Stimulated activated CD8-positive, alpha-beta memory T cell treated with anti-CD3 and anti-CD28 coated beads, Interleukin-15, amount 100 ng/mL, for 48 hours (primary cell): ENCODE data around the gene TBXAS1.

ENCODE experiments used
- DNase-seq, 2 donors: peaks; one replicate each; pipeline ENCODE4 v3.0.0-alpha.2; 2020; ENCODE audit warnings: low read depth in 2 of 2

Gene TBXAS1

GRCh38 chr7:140004672-140005071, 175.6 kb downstream of the TBXAS1 start:
- DNase-seq: no peak

GRCh38 chr7:140005341-140005740, 176.3 kb downstream of the TBXAS1 start:
- no peak for DNase-seq

DNA sequence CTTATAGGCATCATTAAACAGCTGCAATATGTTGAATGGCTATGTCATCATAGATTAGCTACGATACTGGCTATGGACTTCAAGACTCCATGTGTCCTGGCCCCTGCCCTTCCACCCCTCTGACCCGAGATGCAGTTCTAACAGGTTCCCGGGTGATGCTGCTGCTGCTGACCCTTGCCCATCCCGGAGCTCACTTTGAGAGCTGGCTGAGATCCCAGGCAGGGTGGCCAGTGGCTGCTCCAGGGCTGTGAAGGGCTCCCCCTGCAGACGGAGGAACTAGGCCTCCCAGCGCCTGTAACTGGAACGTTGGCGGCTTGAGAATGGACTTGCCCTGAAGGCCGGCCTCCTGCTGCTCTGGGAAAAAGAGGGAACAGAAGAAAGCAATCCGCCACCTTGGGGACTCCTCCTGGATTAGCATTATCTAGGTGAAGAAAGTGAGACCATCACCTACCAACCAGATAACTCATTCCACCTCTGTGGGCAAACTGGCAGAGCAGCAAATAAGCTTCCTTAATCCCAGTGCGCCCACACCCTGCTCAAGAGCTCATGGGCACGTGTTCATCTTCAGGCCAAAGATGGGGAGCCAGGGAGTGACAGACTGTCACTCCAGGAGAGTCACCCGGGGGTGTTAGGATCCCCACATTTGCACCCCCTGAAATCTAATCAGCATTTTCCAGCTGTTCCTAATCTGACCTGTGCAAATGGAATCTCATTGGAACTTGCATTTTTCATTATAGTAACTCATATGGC, 176.9 kb downstream of the TBXAS1 start:
- DNase-seq: no peak

- DNase-seq: no peak
Measured at GRCh38 chr7:140006600-140006999, 177.5 kb downstream of the TBXAS1 start.

GRCh38 chr7:140007051-140007690, 178.1 kb downstream of the TBXAS1 start:
- DNase-seq: no peak

GRCh38 chr7:140008755-140009610, 179.9 kb downstream of the TBXAS1 start:
- DNase-seq: no peak

- DNase-seq: no peak
Measured at GRCh38 chr7:140009735-140010134, 180.7 kb downstream of the TBXAS1 start.

GRCh38 chr7:140010194-140010895, 181.3 kb downstream of the TBXAS1 start:
- DNase-seq: no peak

- DNase-seq: no peak
Measured at GRCh38 chr7:140013676-140014075, 184.6 kb downstream of the TBXAS1 start.

DNA sequence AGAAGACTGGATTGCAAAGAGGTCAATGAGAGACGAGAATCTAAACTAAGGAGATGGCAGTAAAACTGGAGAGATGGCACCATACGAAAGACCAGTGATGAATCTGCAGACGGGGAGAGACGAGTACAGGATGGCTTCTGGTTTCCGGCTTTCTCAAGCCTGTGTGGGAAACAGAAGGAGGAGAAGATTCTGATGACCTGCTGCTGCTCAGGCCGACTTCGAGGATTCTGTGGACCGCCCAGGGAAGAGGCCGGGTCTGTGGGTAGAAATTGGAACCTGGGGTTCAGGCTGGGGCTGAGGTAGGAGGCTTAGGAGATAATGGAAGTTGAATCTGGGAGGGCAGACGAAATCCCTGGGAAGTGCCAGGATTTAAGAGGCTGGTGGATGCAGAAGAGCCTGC, 185.1 kb downstream of the TBXAS1 start:
- DNase-seq: no peak

DNA sequence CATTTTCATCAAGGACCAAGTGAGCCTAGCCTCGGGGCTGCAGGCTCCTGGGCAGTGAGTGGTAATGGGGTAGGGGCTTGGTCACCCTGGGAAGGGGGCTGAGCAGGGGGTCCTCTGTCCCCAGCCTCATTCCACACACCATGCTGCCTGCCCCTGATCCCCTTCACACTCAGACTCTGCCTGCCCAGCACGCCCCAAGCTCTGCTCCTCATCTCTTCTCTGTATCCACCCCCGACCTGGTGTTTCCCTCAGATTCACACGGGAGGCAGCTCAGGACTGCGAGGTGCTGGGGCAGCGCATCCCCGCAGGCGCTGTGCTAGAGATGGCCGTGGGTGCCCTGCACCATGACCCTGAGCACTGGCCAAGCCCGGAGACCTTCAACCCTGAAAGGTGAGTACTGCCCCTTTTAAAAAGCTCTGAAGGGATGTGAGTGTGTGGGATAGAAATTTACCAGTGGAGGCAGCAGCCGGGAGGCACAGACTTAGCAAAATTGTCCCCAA, 186.5 kb downstream of the TBXAS1 start:
- DNase-seq: no peak

DNA sequence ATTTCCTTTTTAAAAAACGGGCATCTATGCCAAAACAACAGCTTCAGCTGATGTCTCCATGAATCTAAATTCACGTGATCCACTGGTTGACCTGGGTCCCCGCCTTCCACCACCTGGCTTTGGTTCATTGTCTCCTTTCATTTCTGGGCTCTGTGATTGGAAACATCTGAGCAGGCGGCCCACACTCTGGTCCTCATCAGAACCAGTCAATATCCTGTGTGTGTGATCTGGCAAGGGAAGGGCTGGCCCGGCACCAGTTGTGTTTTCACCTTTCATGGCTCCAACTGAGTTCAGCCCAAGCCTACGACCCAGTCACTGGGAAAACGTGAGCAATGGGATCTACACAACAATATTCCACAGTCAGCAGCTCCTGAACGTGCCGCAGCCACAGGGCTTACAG, 187.5 kb downstream of the TBXAS1 start:
- DNase-seq: no peak

DNA sequence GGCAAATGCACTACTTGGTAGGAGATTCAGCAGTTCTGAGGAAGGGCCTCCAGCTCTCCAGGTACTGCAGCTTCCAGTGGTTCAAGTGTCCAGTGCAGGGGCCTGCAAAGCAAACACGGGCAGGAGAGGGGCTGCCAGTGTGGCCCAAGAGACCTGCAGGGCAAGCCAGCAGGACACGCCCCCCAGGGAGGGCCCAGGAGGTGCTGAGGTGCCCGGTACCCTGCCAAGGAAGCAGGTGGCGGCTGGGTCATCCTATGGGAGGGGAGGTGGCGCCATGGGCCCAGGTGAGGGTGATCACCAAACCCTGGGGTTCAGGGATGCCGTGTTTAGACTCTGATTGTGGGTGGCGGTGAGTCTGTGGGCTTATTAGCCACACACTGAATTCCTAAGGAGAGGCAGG, 188.0 kb downstream of the TBXAS1 start:
- DNase-seq: no peak

DNA sequence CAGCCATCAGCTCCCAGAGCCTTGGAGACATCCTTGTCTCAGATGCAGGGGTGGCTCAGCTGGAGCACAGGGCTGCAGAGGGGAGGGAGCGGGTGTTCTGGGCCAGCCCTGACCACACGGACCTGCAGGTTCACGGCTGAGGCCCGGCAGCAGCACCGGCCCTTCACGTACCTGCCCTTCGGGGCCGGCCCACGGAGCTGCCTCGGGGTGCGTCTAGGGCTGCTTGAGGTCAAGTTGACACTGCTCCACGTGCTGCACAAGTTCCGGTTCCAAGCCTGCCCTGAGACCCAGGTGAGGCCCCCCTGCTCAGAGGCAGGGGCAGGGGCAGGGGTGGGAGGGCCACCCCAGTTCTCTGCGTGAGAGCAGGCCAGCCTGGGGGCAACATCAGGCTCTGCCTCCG, 188.5 kb downstream of the TBXAS1 start:
- DNase-seq: no peak

DNA sequence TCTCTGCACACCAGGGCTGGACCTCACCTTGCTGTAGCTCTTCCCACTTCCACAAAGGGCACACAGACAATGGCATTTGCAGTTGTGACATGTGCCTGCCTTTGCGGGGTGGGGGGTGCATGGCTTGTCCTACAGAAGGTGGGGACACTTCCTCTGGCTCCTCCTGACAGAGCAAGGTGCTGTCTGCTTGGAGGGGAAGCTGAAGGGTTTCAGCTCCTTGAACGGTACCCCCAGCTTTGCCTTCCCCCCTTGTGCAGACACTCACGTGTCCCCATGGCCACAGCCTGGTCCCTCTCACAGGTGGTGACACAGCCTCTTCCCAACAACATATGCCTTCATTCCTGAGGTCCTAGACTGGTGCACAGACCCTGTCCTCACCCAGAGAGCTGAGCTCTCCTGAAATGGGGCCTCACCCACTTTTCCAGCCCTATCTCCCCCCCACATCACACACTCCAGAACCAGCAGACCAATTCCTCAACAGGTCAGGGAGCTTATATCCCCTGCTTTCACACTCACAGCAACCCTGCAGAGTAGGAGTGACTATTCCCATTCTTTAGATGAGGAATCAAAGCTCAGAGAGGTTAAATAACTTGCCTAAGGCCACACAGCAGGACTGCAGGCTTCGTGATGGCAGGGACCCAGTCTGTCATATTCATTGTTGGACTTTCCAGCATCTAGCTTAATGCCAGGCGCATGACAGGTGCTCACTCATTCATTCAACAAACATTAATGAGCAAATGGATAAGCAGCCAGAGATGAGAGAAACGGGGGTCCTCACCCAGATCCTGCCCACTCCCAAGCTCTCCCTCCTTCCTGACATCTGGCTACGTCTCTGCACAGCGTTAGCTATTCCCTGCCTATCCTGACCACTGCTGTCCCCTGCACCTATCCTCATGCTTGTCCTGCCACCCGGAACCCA, 189.3 kb downstream of the TBXAS1 start:
- no peak for DNase-seq

DNA sequence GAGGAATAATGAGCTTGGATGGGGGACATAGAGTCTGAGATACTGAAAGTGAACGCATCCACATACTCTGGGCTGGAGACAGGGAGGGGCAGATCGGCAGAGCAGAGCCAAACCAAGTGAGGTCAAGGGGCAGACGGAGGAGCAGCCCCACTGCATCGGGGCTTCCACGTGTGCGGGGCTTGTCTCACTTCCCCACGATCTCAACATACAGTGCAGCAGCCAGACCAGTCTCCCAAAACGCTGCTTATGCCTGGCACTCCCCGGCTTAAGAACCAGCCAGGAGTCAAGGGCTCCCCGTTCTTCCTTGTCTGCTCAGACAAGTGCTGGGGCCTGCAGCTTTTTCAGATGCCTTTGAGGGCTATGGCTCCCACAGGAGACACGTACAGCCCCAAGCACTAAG, 190.1 kb downstream of the TBXAS1 start:
- DNase-seq: no peak

GRCh38 chr7:140019606-140020005, 190.5 kb downstream of the TBXAS1 start:
- no peak for DNase-seq

GRCh38 chr7:140021603-140022002, 192.5 kb downstream of the TBXAS1 start:
- DNase-seq: no peak

DNA sequence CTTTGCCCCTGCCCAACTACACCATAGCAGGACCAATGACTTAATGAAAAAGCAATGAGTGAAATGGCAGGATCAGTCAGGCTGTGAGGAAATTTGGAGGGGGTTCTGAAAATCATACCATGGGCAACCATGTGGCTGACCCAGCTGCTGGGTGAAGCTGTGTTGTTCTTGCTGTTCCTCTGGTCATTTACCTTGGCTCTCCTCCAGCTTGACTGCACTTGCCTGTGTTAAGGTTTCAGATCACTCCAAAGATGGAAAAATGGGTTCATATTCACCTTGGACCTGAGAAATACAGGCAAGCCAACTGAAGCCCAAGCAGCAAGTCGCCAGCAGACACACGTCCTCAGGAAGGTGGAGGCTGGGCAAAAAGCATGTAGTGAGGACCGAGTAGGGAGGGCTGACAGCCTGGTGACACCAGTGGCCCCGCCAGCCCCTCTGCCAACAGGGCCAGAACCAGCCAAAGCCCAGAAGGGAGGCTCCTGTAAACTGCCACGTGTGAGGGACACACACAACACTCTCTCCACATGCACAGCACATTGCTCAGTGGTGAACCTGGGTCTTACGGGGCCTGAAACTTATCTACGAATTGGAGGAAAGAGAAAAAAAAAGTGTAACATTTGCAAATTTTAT, 193.6 kb downstream of the TBXAS1 start:
- DNase-seq: no peak

GRCh38 chr7:140023728-140024127, 194.7 kb downstream of the TBXAS1 start:
- DNase-seq: no peak
